ENCODE results near the gene TACR2.

The TACR2 gene

DNA sequence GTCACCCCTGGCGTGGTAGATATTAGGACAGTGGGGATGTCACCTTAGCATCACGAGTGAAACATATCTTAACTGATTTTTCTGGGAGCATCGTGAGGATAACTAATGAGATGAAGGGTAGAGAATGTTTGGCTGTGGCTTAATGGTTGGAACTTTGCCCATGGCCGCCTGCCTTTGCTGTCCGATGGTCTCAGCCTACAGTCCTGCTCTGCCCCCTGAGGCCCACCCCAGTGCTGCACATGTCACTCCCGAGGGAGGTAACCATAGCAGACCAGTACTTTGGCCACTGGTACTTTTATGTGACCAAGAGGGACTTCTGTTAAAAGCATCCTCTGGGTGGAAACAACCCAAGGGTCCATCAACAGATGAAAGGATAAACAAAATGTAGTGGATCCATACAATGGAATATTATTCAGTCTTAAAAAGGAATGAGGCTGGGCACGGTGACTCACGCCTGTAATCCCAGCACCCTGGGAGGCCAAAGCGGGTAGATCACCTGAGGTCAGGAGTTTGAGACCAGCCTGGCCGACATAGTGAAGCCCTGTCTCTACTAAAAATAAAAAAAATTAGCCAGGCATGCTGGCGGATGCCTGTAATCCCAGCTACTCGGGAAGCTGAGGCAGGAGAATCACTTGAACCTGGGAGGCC is 58.4 kb downstream of the TACR2 start:
- H3K4me1 Mint-ChIP-seq: peaks cover 62% of the 10 kb centered on the region
- no peaks in the 10 kb centered on the region for H3K9me3 Mint-ChIP-seq
- H3K4me3 Mint-ChIP-seq: no peak overlapping the region
- CTCF ChIA-PET: no interaction called here
- DNase-seq: no peak
- H3K27me3 Mint-ChIP-seq: no peaks in the 10 kb centered on the region
- peak overlapping the region; percentile 68 for H3K27ac Mint-ChIP-seq
- H3K36me3 Mint-ChIP-seq: peaks cover 36% of the 10 kb centered on the region

DNA sequence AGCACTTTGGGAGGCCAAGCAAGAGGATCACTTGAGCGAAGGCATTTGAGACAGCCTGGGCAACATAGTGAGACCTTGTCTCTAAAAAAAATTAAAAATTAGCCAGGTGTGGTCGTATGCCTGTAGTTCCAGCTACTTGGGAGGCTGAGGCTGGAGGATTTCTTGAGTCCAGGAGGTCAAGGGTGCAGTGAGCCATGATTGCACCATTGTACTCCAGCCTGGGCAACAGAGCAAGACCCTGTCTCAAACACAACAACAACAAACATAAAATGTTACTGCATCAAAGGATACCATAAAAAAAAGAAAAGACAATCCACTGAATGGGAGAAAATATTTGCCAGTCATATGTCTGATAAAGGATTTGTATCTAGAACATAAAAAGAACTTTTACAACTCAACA is 60.5 kb downstream of the TACR2 start:
- no peak for DNase-seq
- Mint-ChIP-seq H3K27ac (no peak overlapping the region), H3K36me3 (peaks cover 35% of the 10 kb centered on the region), H3K27me3 (no peaks in the 10 kb centered on the region), H3K9me3 (no peaks in the 10 kb centered on the region), H3K4me1 (peaks cover 47% of the 10 kb centered on the region), H3K4me3 (no peak overlapping the region)
- CTCF ChIA-PET: no interaction called here

DNA sequence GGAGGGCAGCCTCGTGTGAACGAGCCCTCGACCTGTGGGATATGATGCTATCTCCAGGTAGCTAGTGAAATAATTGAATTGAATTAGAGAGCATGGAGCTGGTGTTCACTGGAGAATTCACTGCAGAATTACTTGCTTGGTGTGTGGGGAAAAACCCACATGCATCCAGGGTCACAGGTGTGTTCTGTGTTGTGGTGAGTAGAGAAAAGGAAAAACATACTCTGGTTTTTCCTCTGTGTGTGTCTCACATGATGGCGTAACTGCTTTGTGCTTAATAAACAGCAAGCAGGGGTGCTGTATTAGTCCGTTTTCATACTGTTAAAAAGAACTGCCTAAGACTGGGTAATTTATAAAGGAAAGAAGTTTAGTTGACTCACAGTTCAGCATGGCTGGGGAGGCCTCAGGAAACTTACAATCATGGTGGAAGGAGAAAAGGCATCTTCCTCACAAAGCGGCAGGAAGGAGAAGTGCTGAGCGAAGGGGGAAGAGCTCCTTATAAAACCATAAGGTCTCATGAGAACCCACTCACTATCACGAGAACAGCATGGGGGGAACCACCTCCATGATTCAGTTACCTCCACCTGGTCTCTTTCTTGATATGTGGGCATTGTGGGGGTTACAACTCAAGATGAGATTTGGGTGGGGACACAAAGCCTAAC is 62.6 kb downstream of the TACR2 start:
- H3K36me3 Mint-ChIP-seq: peaks cover 41% of the 10 kb centered on the region
- CTCF ChIA-PET: interaction anchor here (1.1 to 2.3 kb wide), 3 partner anchors 9 to 37 kb away, joined by 3 to 6 read pairs (median 3); no protein-coding TSS in a partner anchor
- H3K4me3 Mint-ChIP-seq: no peak overlapping the region
- no peaks in the 10 kb centered on the region for H3K27me3 Mint-ChIP-seq
- no peak for DNase-seq
- H3K9me3 Mint-ChIP-seq: no peaks in the 10 kb centered on the region
- peaks cover 42% of the 10 kb centered on the region for H3K4me1 Mint-ChIP-seq
- peak overlapping the region; percentile 70 for H3K27ac Mint-ChIP-seq

All from activated naive CD4-positive, alpha-beta T cell treated with anti-CD3 and anti-CD28 coated beads, Interleukin-2, amount 10 ng/mL, durations not matched to agents 7 days and 5 days (primary cell).